Progenitor cell of endocrine pancreas (in vitro differentiated cells): ENCODE measurements around the gene YWHAH. TPM values are rescaled to one million over a fixed set of nuclear protein-coding genes. Genes with fewer than 3 reads are reported as not detected.
A peak's percentile ranks its signal among the peaks of the same experiment; 100 is the strongest.

ENCODE experiments used
- DNase-seq: peaks from one replicate; pipeline ENCODE4 v3.0.0; 2021; ENCODE audit warnings: low spot score; ENCODE audit not compliant: unreplicated experiment
- H3K27ac Mint-ChIP-seq: 2 replicates; pipeline ENCODE4 v1.8.0; 2021; ENCODE audit warnings: mild to moderate bottlenecking, moderate library complexity, mixed read lengths
- H3K27me3 Mint-ChIP-seq: 2 replicates; pipeline ENCODE4 v1.8.0; 2021; ENCODE audit warnings: mixed read lengths
- H3K36me3 Mint-ChIP-seq: 2 replicates; pipeline ENCODE4 v1.8.0; 2022; ENCODE audit warnings: mixed read lengths; ENCODE audit not compliant: insufficient read depth
- H3K4me1 Mint-ChIP-seq: 2 replicates; pipeline ENCODE4 v1.8.0; 2021; ENCODE audit warnings: low read depth, mixed read lengths
- H3K4me3 Mint-ChIP-seq: 2 replicates; pipeline ENCODE4 v1.8.0; 2021; ENCODE audit warnings: low read depth, mild to moderate bottlenecking, moderate library complexity, mixed read lengths
- H3K9me3 Mint-ChIP-seq: 2 replicates; pipeline ENCODE4 v1.8.0; 2021; ENCODE audit warnings: low read depth, mixed read lengths
- CTCF ChIP-seq: fragments of 200-600 bp; sonication (generic); IDR thresholded peaks from one replicate; pipeline ENCODE4 v1.5.0; 2021; ENCODE audit warnings: antibody characterized with exemption, mild to moderate bottlenecking; ENCODE audit not compliant: unreplicated experiment
- total RNA-seq: library from RNA; stranded (reverse); gene quantifications from 2 replicates; pipeline ENCODE4 v1.2.1, GENCODE V29; 2021

The YWHAH gene
- total RNA-seq, 1 donor from 2014 or later, result 111 TPM

- no peaks in the 10 kb centered on the region for H3K36me3 Mint-ChIP-seq
- H3K27ac Mint-ChIP-seq, result peak overlapping the region; percentile 8
- H3K9me3 Mint-ChIP-seq, result peaks cover 4% of the 10 kb centered on the region
- H3K4me1 Mint-ChIP-seq, result peaks cover 4% of the 10 kb centered on the region
- H3K27me3 Mint-ChIP-seq, result peaks cover 3% of the 10 kb centered on the region
- no peak for TF ChIP-seq CTCF
- DNase-seq, result no peak
- no peak overlapping the region for H3K4me3 Mint-ChIP-seq
These were observed 21.8 kb upstream of the YWHAH start for GRCh38 chr22:31922534-31922933.

- Mint-ChIP-seq H3K36me3 (no peaks in the 10 kb centered on the region), H3K4me1 (peaks cover 4% of the 10 kb centered on the region), H3K4me3 (no peak overlapping the region), H3K27ac (no peak overlapping the region), H3K9me3 (peaks cover 4% of the 10 kb centered on the region), H3K27me3 (peaks cover 3% of the 10 kb centered on the region)
- TF ChIP-seq CTCF, result no peak
- DNase-seq, result no peak
These were observed 21.2 kb upstream of the YWHAH start for GRCh38 chr22:31923136-31923535.

- Mint-ChIP-seq H3K9me3 (peaks cover 4% of the 10 kb centered on the region), H3K27me3 (peaks cover 3% of the 10 kb centered on the region), H3K4me1 (peaks cover 4% of the 10 kb centered on the region), H3K27ac (no peak overlapping the region), H3K4me3 (no peak overlapping the region), H3K36me3 (no peaks in the 10 kb centered on the region)
- DNase-seq, result no peak
- TF ChIP-seq CTCF, result no peak
These were observed 20.6 kb upstream of the YWHAH start for GRCh38 chr22:31923747-31924146.

GRCh38 chr22:31925056-31925455, 19.3 kb upstream of the YWHAH start:
- Mint-ChIP-seq H3K27me3 (peaks cover 6% of the 10 kb centered on the region), H3K9me3 (peaks cover 4% of the 10 kb centered on the region), H3K4me3 (no peak overlapping the region), H3K36me3 (no peaks in the 10 kb centered on the region), H3K4me1 (peaks cover 4% of the 10 kb centered on the region), H3K27ac (no peak overlapping the region)
- TF ChIP-seq CTCF, result no peak
- DNase-seq, result no peak

- Mint-ChIP-seq H3K36me3 (no peaks in the 10 kb centered on the region), H3K27ac (no peak overlapping the region), H3K9me3 (peaks cover 4% of the 10 kb centered on the region), H3K4me3 (no peak overlapping the region), H3K4me1 (peaks cover 4% of the 10 kb centered on the region), H3K27me3 (peaks cover 6% of the 10 kb centered on the region)
- no peak for TF ChIP-seq CTCF
- DNase-seq, result no peak
These were observed 18.3 kb upstream of the YWHAH start for GRCh38 chr22:31926024-31926423.
